Posterior cingulate gyrus (tissue), 11 donors: Measurements from ENCODE around the gene SBSN.

Experiments
- DNase-seq, 10 donors: peaks; one replicate each; pipeline versions ENCODE4 v3.0.0 to v3.0.0-alpha.2; 2020 to 2021; ENCODE audit warnings: mixed read lengths in 3 of 10
- intact Hi-C: fragments of 100-400 bp; cut with DNase I; formaldehyde crosslinking; loops from one replicate; pipeline ENCODE4 v1.15.1; 2023

Gene SBSN

GRCh38 chr19:35528218-35529038 is at the start of gene SBSN:
TSS of gene SBSN (minus strand) at chr19:35528311. CDS start at chr19:35528281, 30 bp downstream.
- no peak for DNase-seq
- intact Hi-C loops, result no loop called here

- intact Hi-C loops, result no loop called here
- DNase-seq, result peak in 1 of 10 donors; percentile 33
These were observed 43.4 kb upstream of the SBSN start for GRCh38 chr19:35571406-35571965.

GRCh38 chr19:35569281-35569781 is 41.2 kb upstream of the SBSN start:
- DNase-seq, result peak in 2 of 10 donors; percentile 31 to 39
- intact Hi-C loops, result no loop called here

- intact Hi-C loops, result no loop called here
- DNase-seq, result no peak
These were observed 38.6 kb upstream of the SBSN start for GRCh38 chr19:35566738-35567137.

GRCh38 chr19:35565016-35565856 is 37.1 kb upstream of the SBSN start:
- intact Hi-C loops, result no loop called here

DNA sequence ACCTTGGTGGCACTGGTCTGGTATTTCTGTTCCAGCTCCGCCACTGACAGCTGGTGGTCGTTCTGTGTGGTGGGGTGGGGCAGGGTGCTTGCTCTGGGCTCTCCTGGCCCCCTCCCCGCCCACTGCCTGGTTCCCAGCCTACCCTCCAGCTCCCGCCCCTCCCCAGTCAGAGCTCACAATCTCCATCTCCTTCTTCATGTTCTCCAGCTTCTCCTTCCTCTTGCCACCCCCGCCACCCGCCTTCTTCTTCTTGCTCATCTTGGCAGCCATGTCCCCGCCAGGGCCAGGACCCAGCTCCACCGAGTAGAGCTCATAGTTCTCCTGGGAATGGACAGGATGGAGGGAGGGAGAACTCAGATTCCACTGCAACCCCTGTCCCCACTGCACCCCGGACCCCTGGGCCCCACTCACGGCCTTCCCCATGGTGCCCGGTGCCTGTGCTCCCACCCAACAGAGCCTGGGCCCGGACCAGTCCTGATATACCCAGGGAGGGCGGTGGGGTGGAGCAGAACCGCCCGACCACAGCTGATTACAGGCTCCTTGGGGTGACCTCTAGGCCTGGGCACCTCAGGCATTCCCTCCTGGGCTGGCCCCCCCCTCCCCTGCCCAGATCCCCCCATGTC is 35.2 kb upstream of the SBSN start, which contains the start of gene ATP4A:
Gene ATP4A (minus strand): TSS at position 452 of the 623 bp plus-strand sequence. CDS start 29 bp downstream, at position 423.
- DNase-seq, result peak in 3 of 10 donors; percentile 57 to 73 (median 58)
- intact Hi-C loops, result no loop called here

More at GRCh38 chr19:35565016-35565856, 37.1 kb upstream of the SBSN start:
- DNase-seq, result peak in 1 of 10 donors; percentile 57

- intact Hi-C loops, result no loop called here
- DNase-seq, result no peak
These were observed 34.7 kb upstream of the SBSN start for GRCh38 chr19:35562776-35563175.

DNA sequence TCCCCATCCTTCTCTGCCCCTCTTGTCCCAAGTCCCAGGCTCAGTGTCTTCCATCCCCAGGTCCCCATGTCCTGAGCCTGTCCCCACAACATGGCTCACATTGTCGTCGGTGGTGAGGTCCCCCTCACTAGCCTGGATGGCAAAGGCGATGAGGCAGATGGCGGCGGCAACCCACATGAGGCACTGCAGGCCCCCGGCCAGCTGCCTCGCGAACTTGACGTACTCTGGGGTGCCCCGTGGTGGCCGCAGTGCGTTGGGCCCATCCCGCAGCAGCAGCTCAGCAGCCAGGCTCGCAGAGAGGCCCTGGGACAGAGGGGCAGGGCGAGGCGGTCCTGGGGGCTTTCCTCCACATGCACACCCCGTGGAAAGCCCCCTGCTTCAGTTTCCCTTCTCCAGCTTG is 34.2 kb upstream of the SBSN start:
- intact Hi-C loops, result no loop called here
- DNase-seq, result peak in 1 of 10 donors; percentile 69

GRCh38 chr19:35561436-35561835 is 33.3 kb upstream of the SBSN start:
- intact Hi-C loops, result no loop called here
- DNase-seq, result peak in 1 of 10 donors; percentile 36

- intact Hi-C loops, result no loop called here
- peak in 1 of 10 donors; percentile 46 for DNase-seq
These were observed 32.6 kb upstream of the SBSN start for GRCh38 chr19:35560677-35561076.

DNA sequence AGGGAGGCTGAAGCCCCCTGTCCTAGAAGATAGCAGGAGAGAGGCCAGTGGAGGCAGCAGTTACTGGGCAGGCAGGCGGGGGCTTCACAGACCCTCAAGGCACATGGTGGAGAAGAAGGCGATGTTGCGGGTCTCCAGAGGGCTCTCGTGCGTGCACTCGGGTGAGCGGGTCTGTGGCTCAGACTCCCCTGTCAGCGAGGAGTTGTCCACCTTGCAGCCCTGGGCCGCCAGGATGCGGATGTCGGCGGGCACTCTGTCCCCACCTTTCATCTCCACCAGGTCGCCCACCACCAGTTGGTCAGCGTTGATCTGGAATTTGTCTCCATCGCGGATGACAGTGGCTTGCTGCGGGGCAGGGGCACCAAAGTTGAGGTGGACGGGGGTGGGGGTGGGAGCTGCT is 32.2 kb upstream of the SBSN start:
- intact Hi-C loops, result no loop called here
- peak in 1 of 10 donors; percentile 80 for DNase-seq

GRCh38 chr19:35559781-35560180 is 31.7 kb upstream of the SBSN start:
- peak in 1 of 10 donors; percentile 79 for DNase-seq
- intact Hi-C loops, result no loop called here

GRCh38 chr19:35559281-35559659 is 31.2 kb upstream of the SBSN start:
- intact Hi-C loops, result no loop called here
- peak in 1 of 10 donors; percentile 52 for DNase-seq

DNA sequence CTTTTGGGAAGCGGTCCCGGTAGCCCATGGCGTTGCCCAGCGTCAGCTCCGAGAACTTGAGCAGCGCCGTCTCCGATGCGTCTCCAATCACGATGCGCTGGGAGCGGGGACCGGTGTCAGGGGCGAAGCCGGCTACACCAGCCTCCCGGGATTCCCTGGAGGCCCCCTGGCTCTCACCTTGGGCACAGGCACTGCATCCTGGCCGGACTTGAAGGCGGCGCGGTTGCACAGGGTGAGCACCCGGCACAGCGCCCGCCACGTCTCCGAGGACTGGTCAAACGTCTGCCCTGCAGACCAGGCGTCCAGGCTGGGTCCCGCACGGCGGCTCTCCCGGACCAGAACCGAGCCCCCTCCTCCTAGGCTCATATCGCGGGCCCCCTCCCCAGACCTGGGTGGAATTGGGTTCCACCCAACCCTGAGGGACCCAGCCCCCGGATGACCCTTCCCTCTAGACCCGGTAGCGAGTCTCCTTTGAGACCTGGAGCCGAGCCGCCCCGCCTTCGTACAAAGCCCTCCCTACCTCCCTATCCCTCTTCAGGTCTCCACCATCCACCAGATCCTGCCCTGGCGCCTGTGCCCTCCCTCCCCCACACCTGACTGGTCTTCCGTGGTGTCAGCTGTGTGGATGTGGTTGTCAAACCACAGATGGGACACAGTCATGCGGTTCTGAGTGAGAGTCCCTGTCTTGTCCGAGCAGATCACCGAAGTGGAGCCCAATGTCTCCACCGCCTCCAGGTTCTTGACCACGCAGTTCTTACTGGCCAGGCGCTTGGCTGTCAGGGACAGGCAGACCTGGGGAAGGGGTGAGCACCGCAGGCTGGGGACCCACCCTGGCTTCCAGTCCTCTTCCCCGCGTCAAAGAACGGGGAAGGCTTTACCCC is 30.5 kb upstream of the SBSN start:
- intact Hi-C loops, result no loop called here
- DNase-seq, result peak in 1 of 10 donors; percentile 76

DNA sequence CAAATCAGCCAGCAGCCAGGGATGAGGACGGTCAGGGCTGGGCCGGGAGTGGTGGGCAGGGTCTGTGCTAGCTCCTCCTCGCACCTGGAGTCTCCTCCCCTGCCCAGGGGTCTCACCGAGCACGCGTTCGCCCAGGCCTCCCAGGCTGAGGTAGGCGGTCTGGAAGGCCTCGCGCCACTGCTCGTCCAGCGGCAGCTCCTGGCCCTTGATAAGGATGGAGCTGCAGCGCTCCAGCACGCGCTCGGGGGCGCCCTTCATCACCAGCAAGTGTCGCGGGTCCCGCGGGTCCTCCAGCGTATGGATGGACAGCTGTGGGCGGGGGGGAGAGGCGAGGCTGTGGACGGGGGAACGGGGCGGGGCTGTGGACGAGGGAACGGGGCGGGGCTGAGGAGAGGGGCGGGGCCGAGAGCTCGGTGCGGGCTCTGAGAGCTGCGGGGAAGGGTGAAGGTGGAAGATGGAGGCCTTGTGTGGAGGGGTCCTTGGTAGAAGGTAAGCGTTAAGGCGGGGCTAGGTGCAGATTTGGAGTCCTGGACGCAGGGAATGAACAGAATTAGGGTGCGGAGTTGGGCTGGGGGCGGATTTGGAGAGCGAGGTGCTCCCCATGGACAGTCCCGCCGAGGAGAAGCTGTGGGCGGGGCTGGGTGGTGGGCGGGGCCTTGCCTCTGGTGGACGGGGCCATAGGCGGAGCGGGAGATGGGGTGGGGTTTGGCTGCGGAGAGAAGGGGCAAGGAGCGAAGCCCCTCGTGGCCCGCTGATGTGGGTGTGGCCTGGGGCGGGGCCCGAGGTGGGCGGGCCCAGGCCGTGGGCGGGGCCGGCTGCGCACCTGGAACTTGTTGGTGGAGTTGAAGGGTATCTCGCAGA is 29.7 kb upstream of the SBSN start:
- DNase-seq, result peak in 7 of 10 donors; percentile 27 to 91 (median 43)
- intact Hi-C loops, result no loop called here

DNA sequence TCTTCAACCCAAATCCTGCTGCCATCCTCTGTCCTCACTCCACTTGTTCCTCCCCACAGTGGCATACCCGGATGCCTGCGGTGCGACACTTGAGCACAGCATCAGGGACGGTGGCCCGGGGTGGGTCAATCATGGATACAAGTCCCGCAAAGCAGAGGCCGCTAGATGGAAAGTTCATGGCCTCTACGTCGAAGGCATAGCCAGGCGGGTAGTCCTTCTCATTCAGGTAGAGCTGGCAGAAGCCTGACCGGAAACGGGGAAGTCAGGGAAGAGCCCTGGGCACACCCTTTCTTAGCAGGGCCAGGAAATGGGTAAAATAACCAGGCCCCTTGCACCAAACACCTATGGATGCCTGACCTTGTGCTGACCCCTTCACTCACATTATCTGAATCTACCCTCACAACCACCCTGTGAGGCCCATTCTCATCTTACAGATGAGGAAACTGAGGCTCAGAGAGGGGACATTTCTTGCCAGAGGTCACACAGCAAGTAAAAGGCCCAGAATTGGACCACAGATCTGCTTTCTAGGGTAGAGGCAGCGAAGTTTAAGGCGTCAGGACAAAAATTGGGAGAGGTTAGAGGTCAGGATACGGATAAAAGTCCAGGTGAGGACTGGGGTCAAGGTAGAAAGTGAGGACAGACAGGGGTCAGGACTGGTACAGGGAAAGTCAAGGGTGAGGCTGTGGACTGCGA is 28.9 kb upstream of the SBSN start:
- intact Hi-C loops, result no loop called here
- peak in 2 of 10 donors; percentile 46 to 58 for DNase-seq

- intact Hi-C loops, result no loop called here
- peak in 2 of 10 donors; percentile 32 to 55 for DNase-seq
These were observed 28.0 kb upstream of the SBSN start for GRCh38 chr19:35556025-35556590.
